GM19397 (cell line): ENCODE measurements around the gene STXBP1.
"Not testable (repeated sequence)": the region's sequence is repeated elsewhere in the genome, so short reads cannot be mapped to it uniquely, and the experiment has no call there.

Source experiments
- ATAC-seq: cut with Tn5 transposase; IDR thresholded peaks from one replicate; pipeline ENCODE4 v1.9.1; 2021; ENCODE audit warnings: mild to moderate bottlenecking, moderate library complexity; ENCODE audit not compliant: unreplicated experiment

The STXBP1 gene

DNA sequence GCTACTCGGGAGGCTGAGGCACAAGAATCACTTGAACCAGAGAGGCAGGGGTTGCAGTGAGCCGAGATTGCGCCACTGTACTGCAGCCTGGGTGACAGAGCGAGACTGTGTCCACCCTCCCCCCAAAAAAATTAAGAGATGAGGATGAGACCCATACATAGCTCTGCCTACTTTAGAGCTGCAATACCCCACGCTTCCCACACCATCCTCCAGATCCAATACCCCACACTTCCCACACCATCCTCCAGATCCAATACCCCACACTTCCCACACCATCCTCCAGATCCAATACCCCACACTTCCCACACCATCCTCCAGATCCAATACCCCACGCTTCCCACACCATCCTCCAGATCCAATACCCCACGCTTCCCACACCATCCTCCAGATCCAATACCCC is 34.9 kb upstream of the STXBP1 start:
- ATAC-seq = not testable (repeated sequence)

- ATAC-seq = no peak
Measured at GRCh38 chr9:127578627-127578951, 33.5 kb upstream of the STXBP1 start.

DNA sequence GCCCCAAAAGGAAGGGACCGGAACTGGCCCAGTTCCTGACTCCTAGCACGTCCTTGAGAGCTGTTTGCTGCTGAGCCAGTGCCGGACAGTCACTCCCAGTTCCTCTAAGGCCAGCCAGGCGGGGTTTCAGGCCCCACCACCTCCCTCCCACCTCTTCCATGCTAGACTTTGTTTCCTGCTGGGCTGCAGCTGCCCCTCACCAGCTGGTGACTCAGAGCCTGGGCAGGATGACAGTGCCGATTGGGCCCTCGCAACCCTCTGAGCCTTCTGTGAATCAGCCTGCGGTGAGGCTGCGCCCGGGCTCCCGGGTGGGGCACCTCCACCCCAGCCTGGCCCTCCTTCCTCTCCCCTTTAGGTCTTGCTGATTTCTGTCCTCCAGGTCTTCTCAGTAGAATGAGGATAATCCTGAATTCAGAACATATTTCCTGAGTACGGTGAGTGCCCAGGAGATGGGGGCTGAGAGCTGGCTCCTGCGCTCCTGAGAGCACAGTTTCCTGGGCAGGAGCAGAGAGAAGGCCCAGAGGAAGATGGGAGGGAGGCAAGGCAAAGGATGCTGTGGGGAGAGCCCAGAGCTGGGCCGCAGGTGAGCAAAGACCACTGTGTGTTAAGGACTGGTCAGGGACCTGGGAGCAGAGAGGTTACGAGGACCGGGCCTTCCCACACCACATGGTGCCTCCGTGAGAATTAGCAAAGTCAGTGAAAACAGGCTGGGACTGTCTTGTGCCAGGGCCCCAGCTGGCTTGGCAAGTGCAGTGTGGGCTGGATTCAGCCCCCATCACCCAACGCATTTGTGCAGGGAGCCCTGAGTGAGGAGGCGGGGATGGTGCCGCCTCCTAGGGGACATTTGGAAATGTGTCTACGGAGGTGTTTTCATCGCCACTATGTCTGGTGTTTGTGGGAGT is 32.9 kb upstream of the STXBP1 start:
- no peak for ATAC-seq

DNA sequence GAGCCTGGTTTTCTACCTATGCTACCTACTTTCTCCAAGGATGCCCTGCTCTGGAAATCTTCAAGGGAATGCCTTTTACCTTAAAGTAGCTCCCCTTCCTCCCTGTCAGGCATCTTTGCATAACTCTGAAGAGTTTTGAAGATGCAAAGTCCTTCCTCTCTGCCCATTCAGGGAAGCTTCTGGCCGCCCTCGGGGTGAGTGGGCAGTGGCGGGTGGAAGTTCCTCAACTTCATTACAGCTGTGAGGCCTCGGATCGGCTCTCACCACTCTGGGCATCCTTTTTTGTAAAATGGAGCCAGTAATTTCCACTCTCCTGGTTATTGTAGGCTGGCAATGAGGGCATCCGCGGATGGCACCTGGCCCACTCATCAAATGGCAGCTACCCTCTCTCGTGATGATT is 31.7 kb upstream of the STXBP1 start:
- ATAC-seq = no peak

- ATAC-seq = no peak
Measured at GRCh38 chr9:127580879-127581475, 31.1 kb upstream of the STXBP1 start.

- not testable (repeated sequence) for ATAC-seq
Measured at GRCh38 chr9:127584474-127584805, 27.6 kb upstream of the STXBP1 start.

DNA sequence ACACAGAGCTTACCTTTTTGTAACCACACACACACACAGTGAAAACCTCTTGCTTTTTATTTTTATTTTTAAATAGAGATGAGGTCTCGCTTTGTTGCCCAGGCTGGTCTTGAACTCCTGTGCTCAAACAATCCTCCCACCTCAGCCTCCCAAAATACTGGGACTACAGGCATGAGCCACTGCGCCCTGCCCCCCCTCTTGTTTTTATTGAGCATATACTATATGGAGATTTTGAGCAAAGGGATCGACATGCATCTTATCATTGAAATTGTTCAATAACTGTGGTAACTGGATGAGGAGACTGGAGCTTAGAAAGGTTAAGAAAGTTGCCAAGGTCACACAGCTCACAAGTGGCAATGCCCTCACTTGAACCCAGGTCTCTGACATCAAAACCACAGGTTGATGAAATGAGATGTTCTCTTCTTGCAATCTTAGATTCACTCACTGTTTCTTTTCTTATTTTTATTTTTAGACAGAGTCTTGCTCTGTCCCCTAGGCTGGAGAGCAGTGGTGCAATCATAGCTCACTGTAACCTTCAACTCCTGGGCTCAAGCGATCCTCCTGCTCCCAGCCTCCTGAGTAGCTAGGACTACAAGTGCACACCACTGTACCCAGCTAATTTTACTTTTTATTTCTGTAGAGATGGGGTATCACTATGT is 26.8 kb upstream of the STXBP1 start:
- ATAC-seq = no peak

GRCh38 chr9:127586096-127586495 is 26.0 kb upstream of the STXBP1 start:
- ATAC-seq = no peak

DNA sequence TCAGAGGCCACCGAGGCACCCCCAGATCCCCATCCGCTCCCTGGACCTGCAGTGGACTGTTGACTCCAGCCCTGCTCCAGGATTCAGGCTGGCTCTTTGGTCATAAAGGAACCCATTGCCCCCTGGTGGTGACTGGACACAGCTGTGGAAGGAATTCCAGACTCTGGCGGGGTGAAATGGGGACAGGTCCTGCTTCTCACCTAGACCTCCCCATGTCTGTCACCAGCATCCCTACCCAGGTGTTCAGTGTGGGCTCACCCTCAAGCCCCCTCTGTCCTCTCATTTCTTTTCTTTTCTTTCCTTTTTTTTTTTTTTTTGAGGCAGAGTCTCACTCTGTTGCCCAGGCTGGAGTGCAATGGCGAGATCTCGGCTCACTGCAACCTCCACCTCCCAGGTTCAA is 25.5 kb upstream of the STXBP1 start:
- ATAC-seq = no peak

DNA sequence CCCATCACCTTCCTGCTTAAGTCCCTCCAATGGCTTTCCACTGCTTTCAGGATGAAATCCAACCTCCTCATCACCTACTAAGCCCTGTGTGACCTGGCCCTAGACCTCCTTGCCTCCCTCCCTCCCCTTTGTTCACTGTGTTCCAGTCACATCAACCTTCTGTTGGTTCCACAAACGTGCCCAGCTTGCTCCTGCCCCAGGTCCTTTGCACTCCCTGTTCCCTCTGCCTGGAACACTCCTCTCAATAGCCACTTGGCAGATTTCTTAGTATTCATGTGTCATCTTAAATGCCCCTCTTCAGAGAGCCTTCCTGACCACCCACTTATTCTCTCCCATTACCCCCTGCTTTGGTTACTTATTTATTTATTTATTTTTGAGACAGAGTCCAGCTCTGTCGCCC is 24.1 kb upstream of the STXBP1 start:
- no peak for ATAC-seq

- no peak for ATAC-seq
Measured at GRCh38 chr9:127588740-127589506, 23.2 kb upstream of the STXBP1 start.

- no peak for ATAC-seq
Measured at GRCh38 chr9:127589955-127590370, 22.1 kb upstream of the STXBP1 start.

DNA sequence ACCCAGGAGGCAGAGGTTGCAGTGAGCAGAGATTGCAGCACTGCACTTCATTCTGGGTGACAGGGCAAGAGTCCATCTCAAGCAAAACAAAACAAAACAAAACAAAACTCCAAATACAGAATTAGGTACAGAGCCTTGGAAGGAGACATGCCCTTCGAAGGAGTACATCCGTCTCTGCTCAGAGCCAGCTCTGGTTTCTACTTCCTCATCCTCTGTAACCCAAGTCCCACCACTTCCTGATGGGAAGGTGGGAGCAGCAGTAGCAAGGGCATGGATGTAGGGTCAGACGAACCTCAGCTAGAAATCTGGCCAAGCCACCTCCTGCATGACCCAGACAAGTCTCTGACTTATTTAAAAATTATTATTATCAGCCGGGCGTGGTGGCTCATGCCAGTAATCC is 16.5 kb upstream of the STXBP1 start:
- no peak for ATAC-seq

GRCh38 chr9:127598839-127599549 is 13.1 kb upstream of the STXBP1 start:
- no peak for ATAC-seq

GRCh38 chr9:127599550-127599891 is 12.6 kb upstream of the STXBP1 start:
- ATAC-seq = no peak

DNA sequence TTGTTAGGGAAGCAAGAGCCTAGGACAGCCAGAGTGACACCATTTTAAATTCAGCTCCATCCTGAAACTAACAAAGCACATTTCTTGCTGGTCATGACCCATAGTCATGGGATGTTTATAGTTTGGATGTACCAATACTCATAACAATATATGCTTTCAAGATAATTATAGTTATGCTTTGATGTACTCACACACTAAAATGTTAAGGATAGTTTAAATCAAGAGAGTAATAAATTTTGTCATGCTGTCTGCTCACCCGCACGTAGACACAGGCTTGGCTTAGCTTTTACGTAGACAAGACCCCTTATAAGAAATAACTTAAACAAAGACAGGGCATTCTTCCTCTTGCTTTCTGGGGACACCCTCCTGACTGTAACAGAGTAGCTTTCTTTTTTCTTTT is 8.9 kb upstream of the STXBP1 start:
- ATAC-seq = no peak

DNA sequence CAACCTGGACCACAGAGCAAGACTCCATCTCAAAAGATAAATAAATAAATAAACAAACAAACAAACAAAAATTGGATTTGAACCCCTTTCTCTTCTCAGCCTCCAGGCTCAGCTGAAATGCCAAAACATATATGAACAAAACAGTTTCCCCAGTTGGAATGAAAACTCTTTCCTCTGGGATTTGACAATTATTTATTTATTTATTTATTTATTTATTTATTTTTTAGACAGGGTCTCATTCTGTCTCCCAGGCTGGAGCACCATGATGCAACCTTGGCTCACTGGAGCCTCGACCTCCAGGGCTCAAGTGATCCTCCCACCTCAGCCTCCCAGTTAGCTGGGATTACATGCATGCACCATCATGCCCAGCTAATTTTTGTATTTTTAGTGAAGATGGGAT is 6.0 kb upstream of the STXBP1 start:
- ATAC-seq = no peak

DNA sequence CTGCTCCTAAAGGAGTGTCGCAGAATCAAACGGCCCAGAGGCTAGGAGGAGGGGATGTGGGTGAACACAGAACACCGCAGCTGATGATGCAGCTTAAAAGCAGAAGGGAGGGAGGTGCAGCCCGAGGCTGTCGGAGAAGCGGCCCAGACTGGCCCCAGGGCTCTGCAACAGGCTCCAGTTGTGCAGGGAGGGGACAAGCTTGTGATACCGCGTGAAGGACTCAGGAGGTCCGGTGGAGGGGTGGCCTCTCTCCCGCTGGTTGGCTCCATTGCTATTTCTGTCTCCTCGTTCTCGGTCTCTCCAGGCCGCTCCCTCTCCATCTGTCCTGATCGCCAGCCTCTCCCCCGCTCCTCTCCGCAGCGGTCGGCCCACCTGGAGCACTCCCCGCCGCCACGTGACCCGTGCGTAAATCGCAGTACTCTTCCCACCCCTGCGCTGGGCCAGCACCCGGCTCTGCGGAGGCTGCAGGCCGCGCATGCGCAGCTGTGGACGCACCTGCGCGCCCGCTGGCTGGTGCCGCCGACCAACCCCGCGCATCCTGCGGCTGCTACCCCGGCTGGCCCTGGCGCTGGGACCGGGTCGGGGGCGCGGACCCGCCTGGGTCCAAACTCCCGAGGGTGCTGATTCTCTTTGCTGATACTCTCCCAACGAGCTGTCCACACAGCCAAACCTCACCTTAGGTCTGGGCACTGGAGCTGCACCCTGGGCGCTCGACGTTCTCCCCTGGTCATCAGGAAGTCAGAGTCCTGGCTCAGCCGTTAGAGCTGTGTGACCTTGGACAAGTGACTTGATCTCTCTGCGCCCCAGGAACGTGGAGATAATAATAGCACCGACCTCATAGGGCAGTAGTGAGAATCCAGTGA is 3.7 kb upstream of the STXBP1 start:
- no peak for ATAC-seq

DNA sequence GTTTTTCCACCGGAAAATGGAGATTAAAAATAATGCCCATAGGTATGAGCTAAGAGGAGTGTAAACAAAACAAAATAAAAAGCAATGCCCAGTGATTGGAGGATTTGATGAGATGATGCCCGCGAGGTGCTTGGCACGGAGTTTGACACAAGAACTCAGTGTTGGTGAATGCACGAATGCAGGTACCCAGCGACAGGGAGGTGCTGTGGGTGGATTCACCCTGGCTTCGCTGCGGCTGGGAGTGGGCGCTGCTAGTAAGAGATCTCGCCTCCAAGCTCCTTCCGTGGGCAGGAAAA is 526 bp upstream of the STXBP1 start:
- no peak for ATAC-seq

GRCh38 chr9:127612939-127613582 is 984 bp downstream of the STXBP1 start:
- ATAC-seq = no peak
